ENCODE measurements around the gene ZNF80.

Gene ZNF80

DNA sequence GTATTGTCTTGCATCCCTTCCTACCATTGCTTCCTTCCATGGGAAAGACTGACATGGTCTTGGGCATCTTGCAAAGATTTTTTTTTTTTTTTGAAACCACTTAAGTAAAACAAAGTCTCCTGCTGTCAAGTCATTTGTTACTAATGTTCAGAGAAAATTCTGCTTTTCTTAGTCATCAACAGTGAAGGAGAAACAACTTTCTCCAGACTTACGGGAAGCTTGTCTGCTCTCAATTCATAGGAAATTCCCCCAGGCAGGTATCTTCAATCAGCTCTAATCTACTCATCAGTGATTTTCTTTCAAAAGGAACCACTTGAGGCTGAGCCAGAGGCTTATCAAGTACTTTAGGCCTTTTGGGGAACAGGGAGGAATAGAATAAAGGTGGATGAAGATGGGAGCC lies 42.6 kb downstream of the ZNF80 start:
- Histone ChIP-seq H3K9me3 (ENCODE audit: control insufficient read depth, insufficient read depth, low read length) (no peaks in the 10 kb centered on the region), H3K36me3 (ENCODE audit: control insufficient read depth, insufficient read depth, low read length) (no peaks in the 10 kb centered on the region), H3K9ac (ENCODE audit: low read depth, low read length) (no peak overlapping the region), H3K27me3 (ENCODE audit: control insufficient read depth, insufficient read depth, low read length) (no peaks in the 10 kb centered on the region), H3K4me3 (ENCODE audit: low read depth, low read length) (no peak overlapping the region), H3K4me1 (ENCODE audit: control insufficient read depth, insufficient read depth, low read length) (no peaks in the 10 kb centered on the region)

DNA sequence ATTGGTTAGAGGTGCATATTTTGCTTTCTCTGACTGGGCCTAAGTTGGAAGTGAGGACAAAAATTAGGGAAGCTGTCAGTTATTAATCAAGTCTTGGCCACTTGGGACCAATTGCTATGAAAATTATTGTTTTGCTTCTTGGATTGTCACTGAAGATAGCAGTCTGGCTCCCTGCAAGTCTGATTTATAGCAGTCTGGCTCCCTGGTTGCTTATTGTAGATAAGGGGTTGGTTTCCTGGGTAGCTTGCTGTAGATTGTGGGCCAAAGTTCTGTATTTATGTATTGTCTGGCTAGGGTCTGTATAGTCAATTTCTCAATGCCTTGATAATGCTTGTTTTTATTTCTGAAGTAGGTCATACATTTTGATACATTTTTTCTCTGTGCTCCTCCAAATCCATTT lies 45.2 kb downstream of the ZNF80 start:
- no peak overlapping the region for H3K4me3 ChIP-seq (ENCODE audit: low read depth, low read length)
- no peaks in the 10 kb centered on the region for H3K36me3 ChIP-seq (ENCODE audit: control insufficient read depth, insufficient read depth, low read length)
- H3K27me3 ChIP-seq (ENCODE audit: control insufficient read depth, insufficient read depth, low read length): no peaks in the 10 kb centered on the region
- no peaks in the 10 kb centered on the region for H3K4me1 ChIP-seq (ENCODE audit: control insufficient read depth, insufficient read depth, low read length)
- H3K9ac ChIP-seq (ENCODE audit: low read depth, low read length): no peak overlapping the region
- H3K9me3 ChIP-seq (ENCODE audit: control insufficient read depth, insufficient read depth, low read length): no peaks in the 10 kb centered on the region

DNA sequence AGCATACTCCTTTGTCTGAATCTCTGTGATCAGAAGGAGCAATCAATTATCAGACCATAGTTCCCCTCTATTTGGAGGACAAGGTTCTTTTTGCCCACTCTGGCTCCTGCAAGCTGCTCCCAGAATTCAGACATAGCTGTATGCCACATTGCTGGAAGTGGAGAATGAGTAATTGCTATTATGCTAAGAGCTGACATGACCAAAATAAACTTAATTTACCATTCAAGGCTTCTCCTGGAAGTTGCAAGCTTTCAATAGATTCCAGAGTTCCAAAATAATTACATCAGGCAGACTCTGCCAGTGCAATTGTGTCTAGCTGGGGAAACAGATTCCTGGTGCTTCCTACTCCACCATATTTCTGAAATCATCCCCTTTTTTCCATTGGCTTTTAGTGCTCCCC lies 50.9 kb downstream of the ZNF80 start:
- H3K27me3 ChIP-seq (ENCODE audit: control insufficient read depth, insufficient read depth, low read length): no peaks in the 10 kb centered on the region
- no peaks in the 10 kb centered on the region for H3K4me1 ChIP-seq (ENCODE audit: control insufficient read depth, insufficient read depth, low read length)
- no peak overlapping the region for H3K9ac ChIP-seq (ENCODE audit: low read depth, low read length)
- peaks cover 2% of the 10 kb centered on the region for H3K9me3 ChIP-seq (ENCODE audit: control insufficient read depth, insufficient read depth, low read length)
- no peaks in the 10 kb centered on the region for H3K36me3 ChIP-seq (ENCODE audit: control insufficient read depth, insufficient read depth, low read length)
- H3K4me3 ChIP-seq (ENCODE audit: low read depth, low read length): no peak overlapping the region

Data from iPS-15b (cell line).